Upper lobe of left lung (tissue), 6 donors: Measurements from ENCODE around the gene SLC9A5. TPM values are rescaled to one million over a fixed set of nuclear protein-coding genes. Genes with fewer than 3 reads are reported as not detected.

ENCODE experiments used
- ATAC-seq, 2 donors: fragments of 200-7000 bp; cut with Tn5 transposase; one replicate each; pipeline ENCODE4 v1.9.1; 2022; ENCODE audit warnings: mild to moderate bottlenecking in 2 of 2, moderate library complexity in 2 of 2; ENCODE audit not compliant: low FRiP score in 2 of 2
- DNase-seq, 2 donors: peaks; one replicate each; pipeline ENCODE4 v3.0.0-alpha.2; 2019 to 2020
- H3K27ac ChIP-seq, 4 donors: fragments of 200-600 bp; sonication (generic); one replicate each; pipeline ENCODE4 v1.5.1; 2016 to 2019
- H3K27me3 ChIP-seq, 4 donors: fragments of 200-600 bp; sonication (generic); one replicate each; pipeline ENCODE4 v1.5.1; 2017 to 2019
- H3K36me3 ChIP-seq, 4 donors: fragments of 200-600 bp; sonication (generic); one replicate each; pipeline ENCODE4 v1.5.1; 2016 to 2019
- H3K4me1 ChIP-seq, 4 donors: fragments of 200-600 bp; sonication (generic); one replicate each; pipeline ENCODE4 v1.5.1; 2018 to 2019
- H3K4me3 ChIP-seq, 4 donors: fragments of 200-600 bp; sonication (generic); one replicate each; pipeline ENCODE4 v1.5.1; 2017 to 2019; ENCODE audit warnings: mild to moderate bottlenecking in 2 of 4, moderate library complexity in 1 of 4
- H3K9me3 ChIP-seq, 4 donors: fragments of 200-600 bp; sonication (generic); one replicate each; pipeline ENCODE4 v1.5.1; 2018 to 2019
- CTCF ChIP-seq, 6 experiments: fragments of 450-650 bp in 4 of 6; fragments of 200-600 bp in 2 of 6; sonication (generic) in 2 of 6; IDR thresholded peaks; one replicate each; pipeline ENCODE4 v1.5.1; 2016 to 2019; ENCODE audit warnings: antibody characterized with exemption in 6 of 6
- EP300 ChIP-seq, 4 donors: sonication (generic); formaldehyde crosslinking; IDR thresholded peaks; one replicate each; pipeline ENCODE4 v1.5.1; 2017; ENCODE audit warnings: antibody characterized with exemption in 4 of 4, control low read depth in 2 of 4
- POLR2A ChIP-seq, 4 donors: fragments of 450-650 bp; IDR thresholded peaks; one replicate each; pipeline ENCODE4 v1.5.1; 2016 to 2017; ENCODE audit warnings: antibody characterized with exemption in 4 of 4, mild to moderate bottlenecking in 2 of 4
- POLR2AphosphoS5 ChIP-seq, 2 donors: sonication (generic); formaldehyde crosslinking; IDR thresholded peaks; one replicate each; pipeline ENCODE4 v1.5.1; 2017; ENCODE audit warnings: antibody characterized with exemption in 2 of 2
- WGBS, 2 donors: methylation state at CpG; one replicate each; pipeline ENCODE4 v1.1.5; 2017 to 2018; 5-methylcytosine and 5-hydroxymethylcytosine counted together
- total RNA-seq, 6 donors: library from RNA; depleted of rRNA in 4 of 6; stranded (reverse); fragments of >200 nt in 4 of 6; gene quantifications; one replicate each; pipeline versions ENCODE4 v1.1.0 to v1.2.1, GENCODE V29; 2016 to 2021
- donor health status: DM: no; HTN: no; CAD: no; lungs with moderate emphysema.
- donor health status: DM: no; HTN: yes; CAD: no; lungs with severe emphysema.

Gene SLC9A5
- total RNA-seq, 6 donors from 2014 or later, result 0.76 to 28.3 (median 4.1) TPM

GRCh38 chr16:67240506-67240905, 8.3 kb upstream of the SLC9A5 start:
- WGBS, 2 donors, result 35 to 54% methylated on average over 4 of the region's 4 CpGs
- Histone ChIP-seq H3K27ac (peak overlapping the region; percentile 93 to 96 (median 95)), H3K27me3 (no peaks in the 10 kb centered on the region), H3K9me3 (no peaks in the 10 kb centered on the region), H3K4me1 (peaks cover 61 to 80% (median 68%) of the 10 kb centered on the region in 4 donors), H3K36me3 (peaks cover 30 to 45% (median 38%) of the 10 kb centered on the region in 4 donors), H3K4me3 (no peak overlapping the region)
- TF ChIP-seq CTCF (IDR thresholded peaks at IDR 0.05) (no peak), POLR2AphosphoS5 (IDR thresholded peaks at IDR 0.05) (peak; percentile 18), EP300 (IDR thresholded peaks at IDR 0.05) (peak in 1 of 4 donors; percentile 22), POLR2A (IDR thresholded peaks at IDR 0.05) (no peak)
- peak; percentile 9 to 84 for ATAC-seq
- DNase-seq, result peak in 1 of 2 donors; percentile 93

- TF ChIP-seq POLR2AphosphoS5 (IDR thresholded peaks at IDR 0.05) (peak; percentile 47 to 70), POLR2A (IDR thresholded peaks at IDR 0.05) (no peak)
- no peaks in the 10 kb centered on the region for H3K9me3 ChIP-seq
- WGBS, 2 donors, result 36 to 40% methylated on average over 9 to 10 of the region's 10 CpGs
- H3K27me3 ChIP-seq, result no peaks in the 10 kb centered on the region
- ATAC-seq (peak; percentile 5 to 72), DNase-seq (peak in 1 of 2 donors; percentile 90)
- H3K36me3 ChIP-seq, result peaks cover 23 to 38% (median 30%) of the 10 kb centered on the region in 4 donors
- H3K27ac ChIP-seq, result peak overlapping the region; percentile 93 to 96 (median 95)
- no peak overlapping the region for H3K4me3 ChIP-seq
- H3K4me1 ChIP-seq, result peaks cover 66 to 84% (median 72%) of the 10 kb centered on the region in 4 donors
Observed at GRCh38 chr16:67241008-67241900, 7.5 kb upstream of the SLC9A5 start.

GRCh38 chr16:67242138-67242730, 6.5 kb upstream of the SLC9A5 start:
- DNase-seq (peak in 1 of 2 donors; percentile 49), ATAC-seq (no peak)
- WGBS, 2 donors, result 54% methylated on average over 4 of the region's 4 CpGs
- Histone ChIP-seq H3K4me3 (no peak overlapping the region), H3K9me3 (no peaks in the 10 kb centered on the region), H3K36me3 (peaks cover 14 to 28% (median 21%) of the 10 kb centered on the region in 4 donors), H3K27me3 (no peaks in the 10 kb centered on the region), H3K27ac (peak overlapping the region; percentile 93 to 96 (median 95)), H3K4me1 (peaks cover 66 to 84% (median 72%) of the 10 kb centered on the region in 4 donors)
- TF ChIP-seq POLR2A (IDR thresholded peaks at IDR 0.05), result no peak
- peak; percentile 76 to 88 for TF ChIP-seq POLR2AphosphoS5 (IDR thresholded peaks at IDR 0.05)
- TF ChIP-seq EP300 (IDR thresholded peaks at IDR 0.05), result peak in 1 of 4 donors; percentile 67

GRCh38 chr16:67243481-67243880, 5.3 kb upstream of the SLC9A5 start:
- TF ChIP-seq POLR2A (IDR thresholded peaks at IDR 0.05), result no peak
- TF ChIP-seq CTCF (IDR thresholded peaks at IDR 0.05), result no peak
- no peak for TF ChIP-seq POLR2AphosphoS5 (IDR thresholded peaks at IDR 0.05)
- TF ChIP-seq EP300 (IDR thresholded peaks at IDR 0.05), result no peak
- Histone ChIP-seq H3K4me1 (peaks cover 75 to 86% (median 81%) of the 10 kb centered on the region in 4 donors), H3K27me3 (no peaks in the 10 kb centered on the region), H3K4me3 (peak overlapping the region in 2 of 4 donors; percentile 2 to 60), H3K9me3 (no peaks in the 10 kb centered on the region), H3K36me3 (peaks cover 5 to 15% (median 9%) of the 10 kb centered on the region in 4 donors), H3K27ac (peak overlapping the region; percentile 93 to 96 (median 95))
- WGBS, 2 donors, result 36 to 51% methylated on average over 4 of the region's 4 CpGs
- DNase-seq, result peak in 1 of 2 donors; percentile 56
- no peak for ATAC-seq

- H3K27me3 ChIP-seq, result peaks cover 0 to 6% (median 3%) of the 10 kb centered on the region in 4 donors
- H3K4me1 ChIP-seq, result peaks cover 79 to 86% (median 83%) of the 10 kb centered on the region in 4 donors
- peak overlapping the region in 2 of 4 donors; percentile 60 to 95 for H3K4me3 ChIP-seq
- no peaks in the 10 kb centered on the region for H3K9me3 ChIP-seq
- H3K27ac ChIP-seq, result peak overlapping the region; percentile 93 to 96 (median 95)
- TF ChIP-seq CTCF (IDR thresholded peaks at IDR 0.05) (peak in 2 of 6 experiments; percentile 5 to 35), POLR2AphosphoS5 (IDR thresholded peaks at IDR 0.05) (peak; percentile 49 to 61), EP300 (IDR thresholded peaks at IDR 0.05) (no peak), POLR2A (IDR thresholded peaks at IDR 0.05) (peak in 1 of 4 donors; percentile 35)
- ATAC-seq (peak; percentile 8 to 50), DNase-seq (peak in 1 of 2 donors; percentile 90)
- peaks cover 0 to 4% (median 0%) of the 10 kb centered on the region in 4 donors for H3K36me3 ChIP-seq
- 12 to 14% methylated on average over 3 to 4 of the region's 5 CpGs for WGBS, 2 donors
Observed at GRCh38 chr16:67244387-67245185, 4.2 kb upstream of the SLC9A5 start.
